ENCODE measurements around the gene PHB1.

The PHB1 gene

GRCh38 chr17:49456183-49456965, 41.7 kb upstream of the PHB1 start:
- no peak overlapping the region for H3K4me3 ChIP-seq (ENCODE audit: low read depth, low read length)
- TF ChIP-seq CTCF (IDR thresholded peaks at IDR 0.05; ENCODE audit: low read depth, low read length, missing control alignments), result no peak
- in situ Hi-C loops (cut with HindIII; ENCODE audit: low sequenced_read_pairs), result no loop called here
- DNase-seq (ENCODE audit: low read depth), result peak; percentile 38

DNA sequence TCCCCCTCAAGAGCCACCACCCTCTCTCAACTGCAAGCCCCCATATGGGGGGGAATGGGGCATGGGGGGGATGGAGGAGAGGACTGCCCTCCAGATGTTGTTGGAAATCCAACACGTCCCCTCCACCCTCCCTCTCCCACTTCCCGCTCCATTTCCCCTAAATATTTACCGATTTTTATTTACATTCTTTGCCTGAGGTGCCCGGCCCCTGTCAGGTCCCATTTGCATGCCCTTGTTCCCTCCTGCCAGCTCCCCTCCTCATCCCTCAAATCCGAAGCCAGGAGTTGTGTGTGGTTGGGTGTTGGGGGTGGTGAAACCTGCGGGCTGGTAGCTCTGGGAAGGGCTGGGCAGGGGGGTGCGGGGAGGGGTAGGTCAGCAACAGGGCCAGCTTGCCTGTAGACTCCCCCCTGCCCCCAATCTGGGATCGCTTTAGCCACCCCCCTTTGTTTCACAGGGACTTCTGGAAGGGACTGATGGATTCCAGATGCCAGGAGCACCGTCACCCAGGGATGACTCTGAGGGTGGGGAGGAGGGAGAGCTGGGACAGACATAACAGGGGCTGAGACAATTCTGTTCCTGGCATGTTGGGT, 40.7 kb upstream of the PHB1 start:
- no peak overlapping the region for H3K4me3 ChIP-seq (ENCODE audit: low read depth, low read length)
- no peak for TF ChIP-seq CTCF (IDR thresholded peaks at IDR 0.05; ENCODE audit: low read depth, low read length, missing control alignments)
- no peak for DNase-seq (ENCODE audit: low read depth)
- in situ Hi-C loops (cut with HindIII; ENCODE audit: low sequenced_read_pairs), result no loop called here

DNA sequence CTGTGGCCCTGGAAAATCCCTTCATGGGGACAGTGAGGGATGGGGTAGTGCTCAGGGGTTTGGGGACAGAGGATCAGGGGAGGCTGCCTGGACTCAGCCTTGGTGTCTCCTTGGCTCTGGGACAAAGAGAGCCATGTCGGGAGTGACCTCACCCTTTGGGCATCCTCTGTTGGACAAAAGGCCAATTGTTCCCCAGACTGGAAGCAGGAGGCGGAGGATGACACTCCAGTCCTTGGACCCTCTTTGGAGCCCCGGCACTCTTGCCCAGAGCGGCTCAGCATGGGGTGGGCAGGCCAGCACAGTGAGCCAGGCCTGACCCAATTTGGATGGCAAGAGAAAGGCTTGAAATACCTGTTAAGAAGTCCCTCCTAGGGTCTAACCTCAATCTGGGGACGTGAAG, 39.4 kb upstream of the PHB1 start:
- TF ChIP-seq CTCF (IDR thresholded peaks at IDR 0.05; ENCODE audit: low read depth, low read length, missing control alignments), result no peak
- in situ Hi-C loops (cut with HindIII; ENCODE audit: low sequenced_read_pairs), result no loop called here
- no peak for DNase-seq (ENCODE audit: low read depth)
- H3K4me3 ChIP-seq (ENCODE audit: low read depth, low read length), result no peak overlapping the region

- H3K4me3 ChIP-seq (ENCODE audit: low read depth, low read length), result no peak overlapping the region
- DNase-seq (ENCODE audit: low read depth), result no peak
- TF ChIP-seq CTCF (IDR thresholded peaks at IDR 0.05; ENCODE audit: low read depth, low read length, missing control alignments), result no peak
- in situ Hi-C loops (cut with HindIII; ENCODE audit: low sequenced_read_pairs), result no loop called here
Observed at GRCh38 chr17:49452661-49453060, 38.0 kb upstream of the PHB1 start.

DNA sequence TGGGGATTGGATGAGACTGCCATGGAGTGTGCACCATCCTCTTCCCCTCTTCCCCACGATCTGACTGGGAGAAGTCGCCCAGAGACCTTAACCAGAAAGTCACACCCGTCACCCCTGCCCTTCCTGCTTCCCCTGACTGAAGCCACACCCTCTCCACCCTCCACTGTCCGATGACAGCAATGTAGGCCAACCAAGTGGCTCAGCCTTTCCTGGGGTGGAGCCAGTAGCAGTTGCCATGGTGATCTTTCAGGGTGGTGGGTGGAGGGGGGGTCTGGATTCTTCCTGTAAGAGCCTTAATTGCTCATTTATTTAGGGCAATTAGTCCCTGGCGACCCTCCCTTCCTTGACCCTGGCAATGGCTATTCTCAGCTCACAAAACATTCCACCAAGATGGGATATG, 37.5 kb upstream of the PHB1 start:
- DNase-seq (ENCODE audit: low read depth), result no peak
- H3K4me3 ChIP-seq (ENCODE audit: low read depth, low read length), result no peak overlapping the region
- no peak for TF ChIP-seq CTCF (IDR thresholded peaks at IDR 0.05; ENCODE audit: low read depth, low read length, missing control alignments)
- in situ Hi-C loops (cut with HindIII; ENCODE audit: low sequenced_read_pairs), result no loop called here

- H3K4me3 ChIP-seq (ENCODE audit: low read depth, low read length), result no peak overlapping the region
- no peak for DNase-seq (ENCODE audit: low read depth)
- in situ Hi-C loops (cut with HindIII; ENCODE audit: low sequenced_read_pairs), result no loop called here
- no peak for TF ChIP-seq CTCF (IDR thresholded peaks at IDR 0.05; ENCODE audit: low read depth, low read length, missing control alignments)
Observed at GRCh38 chr17:49450735-49451134, 36.1 kb upstream of the PHB1 start.

Measured in astrocyte of the cerebellum (primary cell).